HEK293T (cell line): ENCODE data around the gene CD244.

Source experiments
- CTCF ChIA-PET: fragments of 350-600 bp; formaldehyde crosslinking; extraction: SDS; loops from one replicate; lab custom pipeline; 2021; ENCODE audit warnings: antibody characterized with exemption, inconsistent platforms; lab: Yijun Ruan, JAX
- POLR2A ChIA-PET: fragments of 350-600 bp; formaldehyde crosslinking; extraction: SDS; loops from one replicate; lab custom pipeline; 2020; ENCODE audit warnings: antibody characterized with exemption, inconsistent platforms; lab: Yijun Ruan, JAX
- DNase-seq: peaks from one replicate; pipeline ENCODE4 v3.0.0; 2012; ENCODE audit warnings: mixed read lengths; ENCODE audit errors: extremely low spot score
- ARNT ChIP-seq: fragments of 450-650 bp; IDR thresholded peaks from 2 replicates; pipeline ENCODE4 v1.6.1; 2017; ENCODE audit warnings: mild to moderate bottlenecking
- BHLHE40 ChIP-seq: fragments of 450-650 bp; IDR thresholded peaks from 2 replicates; pipeline ENCODE4 v1.6.1; 2016; ENCODE audit warnings: mild to moderate bottlenecking, moderate library complexity, borderline replicate concordance
- CTBP1 ChIP-seq: fragments of 450-650 bp; IDR thresholded peaks from 2 replicates; pipeline ENCODE4 v1.6.1; 2016; ENCODE audit warnings: borderline replicate concordance
- ELF4 ChIP-seq: fragments of 450-650 bp; IDR thresholded peaks from 2 replicates; pipeline ENCODE4 v1.6.1; 2017; ENCODE audit warnings: antibody characterized with exemption
- FOXA1 ChIP-seq: fragments of 450-650 bp; IDR thresholded peaks from 2 replicates; pipeline ENCODE4 v1.6.1; 2016; ENCODE audit warnings: mild to moderate bottlenecking
- FOXK2 ChIP-seq: fragments of 450-650 bp; IDR thresholded peaks from 2 replicates; pipeline ENCODE4 v1.6.1; 2016; ENCODE audit warnings: mild to moderate bottlenecking
- FOXM1 ChIP-seq: fragments of 450-650 bp; IDR thresholded peaks from 2 replicates; pipeline ENCODE4 v1.6.1; 2017; ENCODE audit warnings: mild to moderate bottlenecking, borderline replicate concordance
- HDGF ChIP-seq: fragments of 450-650 bp; IDR thresholded peaks from 2 replicates; pipeline ENCODE4 v1.6.1; 2017; ENCODE audit warnings: antibody characterized with exemption, borderline replicate concordance
- L3MBTL2 ChIP-seq: fragments of 450-650 bp; conservative IDR thresholded peaks from 2 replicates; pipeline ENCODE4 v1.6.1; 2016; ENCODE audit warnings: mild to moderate bottlenecking
- LEF1 ChIP-seq: fragments of 450-650 bp; IDR thresholded peaks from 2 replicates; pipeline ENCODE4 v1.6.1; 2017; ENCODE audit warnings: mild to moderate bottlenecking, borderline replicate concordance
- NFRKB ChIP-seq: fragments of 450-650 bp; IDR thresholded peaks from 2 replicates; pipeline ENCODE4 v1.6.1; 2016; ENCODE audit warnings: mild to moderate bottlenecking, moderate library complexity
- PKNOX1 ChIP-seq: fragments of 450-650 bp; IDR thresholded peaks from 2 replicates; pipeline ENCODE4 v1.6.1; 2016
- SP1 ChIP-seq: fragments of 450-650 bp; IDR thresholded peaks from 2 replicates; pipeline ENCODE4 v1.6.1; 2017
- SUZ12 ChIP-seq: fragments of 450-650 bp; IDR thresholded peaks from 2 replicates; pipeline ENCODE4 v1.6.1; 2016; ENCODE audit warnings: mild to moderate bottlenecking
- TARDBP ChIP-seq: fragments of 450-650 bp; IDR thresholded peaks from 2 replicates; pipeline ENCODE4 v1.6.1; 2016
- ZNF384 ChIP-seq: fragments of 450-650 bp; IDR thresholded peaks from 2 replicates; pipeline ENCODE4 v1.6.1; 2016

The CD244 gene

GRCh38 chr1:160835751-160836150 is 26.9 kb downstream of the CD244 start:
- TF ChIP-seq NFRKB (no peak), FOXA1 (no peak), CTBP1 (no peak), ARNT (no peak), BHLHE40 (no peak), L3MBTL2 (no peak), TARDBP (no peak), ELF4 (no peak), ZNF384 (no peak), FOXK2 (no peak)
- ChIA-PET CTCF (interaction anchor here (0.6 to 3.5 kb wide), 2 partner anchors 115 to 504 kb away, joined by 3 to 16 read pairs; no protein-coding TSS in a partner anchor), POLR2A (no interaction called here)
- DNase-seq = no peak

- no peak for TF ChIP-seq PKNOX1
- TF ChIP-seq ZNF384 = peak; percentile 84
- no peak for TF ChIP-seq ARNT
- ChIA-PET CTCF (interaction anchor here (0.6 to 3.5 kb wide), 2 partner anchors 116 to 405 kb away, joined by 4 to 16 read pairs; no protein-coding TSS in a partner anchor), POLR2A (no interaction called here)
- peak; percentile 25 for DNase-seq
These were observed 27.6 kb downstream of the CD244 start for GRCh38 chr1:160834945-160835565.

- peak; percentile 71 for DNase-seq
- ChIA-PET POLR2A (no interaction called here), CTCF (no interaction called here)
- no peak for TF ChIP-seq FOXM1
- no peak for TF ChIP-seq FOXA1
These were observed 32.1 kb downstream of the CD244 start for GRCh38 chr1:160830321-160831153.

- CTCF ChIA-PET = no interaction called here
- no peak for DNase-seq
- POLR2A ChIA-PET = no interaction called here
- TF ChIP-seq L3MBTL2 (no peak), HDGF (no peak), FOXK2 (no peak), CTBP1 (no peak), ZNF384 (no peak), FOXA1 (no peak), ELF4 (no peak), BHLHE40 (no peak)
These were observed 32.9 kb downstream of the CD244 start for GRCh38 chr1:160829766-160830165.

- no peak for DNase-seq
- POLR2A ChIA-PET = no interaction called here
- CTCF ChIA-PET = no interaction called here
- TF ChIP-seq SP1 (no peak), HDGF (no peak), SUZ12 (no peak), BHLHE40 (no peak), FOXK2 (no peak), TARDBP (no peak), ARNT (no peak), FOXA1 (no peak), PKNOX1 (no peak), NFRKB (no peak), ZNF384 (no peak), FOXM1 (no peak), LEF1 (no peak), ELF4 (no peak), CTBP1 (no peak)
These were observed 35.3 kb downstream of the CD244 start for GRCh38 chr1:160827418-160827817.

GRCh38 chr1:160826546-160826945 is 36.1 kb downstream of the CD244 start:
- ChIA-PET CTCF (no interaction called here), POLR2A (no interaction called here)
- DNase-seq = no peak

More at GRCh38 chr1:160826546-160826945, 36.1 kb downstream of the CD244 start:
- TF ChIP-seq SUZ12 (no peak), NFRKB (no peak), TARDBP (no peak), BHLHE40 (no peak), ELF4 (no peak), LEF1 (no peak), L3MBTL2 (no peak), FOXM1 (no peak), HDGF (no peak), ZNF384 (no peak), FOXK2 (no peak), SP1 (no peak), PKNOX1 (no peak), ARNT (no peak), FOXA1 (no peak)
